H9 (cell line): ENCODE results near the gene NPFFR2. TPM values are rescaled to one million over a fixed set of nuclear protein-coding genes. Genes with fewer than 3 reads are reported as not detected.

Source experiments
- DNase-seq: peaks from one replicate; pipeline ENCODE4 v3.0.0-alpha.2; 2017
- H2AFZ ChIP-seq: one replicate; pipeline ENCODE4 v1.6.1; 2013; ENCODE audit warnings: mild to moderate bottlenecking, low read length, control low read depth, moderate library complexity
- H2AK5ac ChIP-seq: 2 replicates; pipeline ENCODE4 v1.6.1; 2013; ENCODE audit warnings: low read length, control low read depth, mixed read lengths; ENCODE audit not compliant: insufficient read length
- H2BK120ac ChIP-seq: one replicate; pipeline ENCODE4 v1.6.1; 2013; ENCODE audit warnings: low read depth, mild to moderate bottlenecking, low read length, control low read depth, inconsistent platforms; ENCODE audit not compliant: poor library complexity, severe bottlenecking
- H2BK12ac ChIP-seq: 2 replicates; pipeline ENCODE4 v1.6.1; 2013; ENCODE audit warnings: low read length, control low read depth, mixed read lengths, low read depth; ENCODE audit not compliant: insufficient read length
- H2BK15ac ChIP-seq: 2 replicates; pipeline ENCODE4 v1.6.1; 2013; ENCODE audit warnings: low read depth, low read length, control low read depth
- H2BK20ac ChIP-seq: one replicate; pipeline ENCODE4 v1.6.1; 2013; ENCODE audit warnings: low read depth, mild to moderate bottlenecking, low read length, control low read depth, inconsistent platforms; ENCODE audit not compliant: poor library complexity, severe bottlenecking
- H2BK5ac ChIP-seq: 2 replicates; pipeline ENCODE4 v1.6.1; 2013; ENCODE audit warnings: low read length, control low read depth, mixed read lengths; ENCODE audit not compliant: insufficient read length
- H3K14ac ChIP-seq: 2 replicates; pipeline ENCODE4 v1.6.1; 2013; ENCODE audit warnings: low read length, control low read depth; ENCODE audit not compliant: insufficient read depth
- H3K18ac ChIP-seq: 2 replicates; pipeline ENCODE4 v1.6.1; 2013; ENCODE audit warnings: low read depth, mild to moderate bottlenecking, mixed read lengths, low read length, control low read depth; ENCODE audit not compliant: insufficient read length
- H3K23ac ChIP-seq: 2 replicates; pipeline ENCODE4 v1.6.1; 2013; ENCODE audit warnings: low read length, control low read depth, mixed read lengths, low read depth; ENCODE audit not compliant: insufficient read length
- H3K23me2 ChIP-seq: 2 replicates; pipeline ENCODE4 v1.6.1; 2013; ENCODE audit warnings: low read depth, mild to moderate bottlenecking, mixed read lengths, low read length, control low read depth; ENCODE audit not compliant: insufficient read length, poor library complexity, severe bottlenecking
- H3K27ac ChIP-seq: 2 replicates; pipeline ENCODE4 v1.5.1; 2013; ENCODE audit warnings: low read length, control low read depth, mixed read lengths, low read depth; ENCODE audit not compliant: insufficient read length
- H3K27me3 ChIP-seq: 2 replicates; pipeline ENCODE4 v1.6.1; 2013; ENCODE audit warnings: low read length, control low read depth, inconsistent platforms; ENCODE audit not compliant: insufficient read depth
- H3K4ac ChIP-seq: 2 replicates; pipeline ENCODE4 v1.6.1; 2013; ENCODE audit warnings: low read depth, mild to moderate bottlenecking, control low read depth, inconsistent platforms, low read length, moderate library complexity
- H3K4me1 ChIP-seq: 2 replicates; pipeline ENCODE4 v1.6.1; 2013; ENCODE audit warnings: low read length, control low read depth, inconsistent platforms; ENCODE audit not compliant: insufficient read depth
- H3K4me2 ChIP-seq: 2 replicates; pipeline ENCODE4 v1.6.1; 2013; ENCODE audit warnings: low read length, control low read depth, mixed read lengths; ENCODE audit not compliant: insufficient read length, insufficient read depth
- H3K56ac ChIP-seq: 2 replicates; pipeline ENCODE4 v1.6.1; 2013; ENCODE audit warnings: low read depth, mild to moderate bottlenecking, mixed read lengths, low read length, control low read depth; ENCODE audit not compliant: insufficient read length
- H3K79me1 ChIP-seq: 2 replicates; pipeline ENCODE4 v1.6.1; 2013; ENCODE audit warnings: low read depth, mild to moderate bottlenecking, moderate library complexity, low read length, control low read depth, inconsistent platforms; ENCODE audit not compliant: insufficient read depth, poor library complexity, severe bottlenecking
- H3K79me2 ChIP-seq: 2 replicates; pipeline ENCODE4 v1.6.1; 2013; ENCODE audit warnings: low read length, control low read depth, inconsistent platforms; ENCODE audit not compliant: insufficient read depth
- H3K9ac ChIP-seq: 2 replicates; pipeline ENCODE4 v1.6.1; 2013; ENCODE audit warnings: low read length, control low read depth, mixed read lengths; ENCODE audit not compliant: insufficient read length; ENCODE audit errors: extremely low read depth
- H3K9me3 ChIP-seq: one replicate; pipeline ENCODE4 v1.6.1; 2013; ENCODE audit warnings: low read depth, low read length, inconsistent platforms; ENCODE audit not compliant: control insufficient read depth
- H3T11ph ChIP-seq: one replicate; pipeline ENCODE4 v1.6.1; 2013; ENCODE audit warnings: mild to moderate bottlenecking, low read length, control low read depth, inconsistent platforms
- H4K20me1 ChIP-seq: one replicate; pipeline ENCODE4 v1.6.1; 2013; ENCODE audit not compliant: control insufficient read depth, insufficient read length, insufficient read depth
- H4K5ac ChIP-seq: 2 replicates; pipeline ENCODE4 v1.6.1; 2013; ENCODE audit warnings: low read depth, mild to moderate bottlenecking, mixed read lengths, low read length, control low read depth; ENCODE audit not compliant: insufficient read length
- H4K8ac ChIP-seq: replicated peaks from 2 replicates; pipeline ENCODE4 v1.6.1; 2013; ENCODE audit warnings: low read length, control low read depth, mixed read lengths, low read depth; ENCODE audit not compliant: insufficient read length
- H4K91ac ChIP-seq: 2 replicates; pipeline ENCODE4 v1.6.1; 2013; ENCODE audit warnings: low read depth, mild to moderate bottlenecking, moderate library complexity, mixed read lengths, low read length, control low read depth; ENCODE audit not compliant: insufficient read length
- H3K27ac Mint-ChIP-seq, 3 experiments: 2 replicates in 2 of 3; 3 replicates in 1 of 3; pipeline ENCODE4 v1.8.0; 2020 to 2021; ENCODE audit warnings: mixed read lengths in 3 of 3, mild to moderate bottlenecking in 1 of 3, moderate library complexity in 1 of 3
- H3K27me3 Mint-ChIP-seq: 2 replicates; pipeline ENCODE4 v1.8.0; 2021; ENCODE audit warnings: low read depth, mild to moderate bottlenecking, moderate library complexity, mixed read lengths
- H3K36me3 Mint-ChIP-seq, 3 experiments: 2 replicates in 2 of 3; 3 replicates in 1 of 3; pipeline ENCODE4 v1.8.0; 2020 to 2021; ENCODE audit warnings: low read depth in 3 of 3, mixed read lengths in 3 of 3; ENCODE audit not compliant: insufficient read depth in 1 of 3
- H3K4me1 Mint-ChIP-seq, 2 experiments: 2 replicates each; pipeline ENCODE4 v1.8.0; 2020; ENCODE audit warnings: mixed read lengths in 2 of 2
- H3K4me3 Mint-ChIP-seq, 2 experiments: 2 replicates in 1 of 2; 3 replicates in 1 of 2; pipeline ENCODE4 v1.8.0; 2020 to 2021; ENCODE audit warnings: mild to moderate bottlenecking in 2 of 2, mixed read lengths in 2 of 2, moderate library complexity in 1 of 2
- H3K9me3 Mint-ChIP-seq, 2 experiments: 2 replicates in 1 of 2; 3 replicates in 1 of 2; pipeline ENCODE4 v1.8.0; 2020; ENCODE audit warnings: mild to moderate bottlenecking in 2 of 2, mixed read lengths in 2 of 2, moderate library complexity in 1 of 2
- WGBS: extraction: QIAGEN DNeasy Blood & Tissue Kit; methylation state at CpG from one replicate; pipeline ENCODE4 v1.1.7; 2013; ENCODE audit warnings: missing lambda C conversion rate, low lambda C conversion rate, mixed read lengths; ENCODE audit not compliant: insufficient read length; ENCODE audit errors: extremely low coverage; 5-methylcytosine and 5-hydroxymethylcytosine counted together
- total RNA-seq: library from RNA; stranded (reverse); gene quantifications from 2 replicates; pipeline ENCODE4 v1.2.1, GENCODE V29; 2021
- TF ChIP-seq, protein P1 (sequence below): fragments of 200-600 bp; sonication (generic); conservative IDR thresholded peaks from 3 replicates; pipeline ENCODE4 v1.8.0; 2021; ENCODE audit warnings: antibody characterized with exemption, mild to moderate bottlenecking

NPFFR2 gene
- total RNA-seq, 1 experiment from 2014 or later: 7.3 TPM

DNA sequence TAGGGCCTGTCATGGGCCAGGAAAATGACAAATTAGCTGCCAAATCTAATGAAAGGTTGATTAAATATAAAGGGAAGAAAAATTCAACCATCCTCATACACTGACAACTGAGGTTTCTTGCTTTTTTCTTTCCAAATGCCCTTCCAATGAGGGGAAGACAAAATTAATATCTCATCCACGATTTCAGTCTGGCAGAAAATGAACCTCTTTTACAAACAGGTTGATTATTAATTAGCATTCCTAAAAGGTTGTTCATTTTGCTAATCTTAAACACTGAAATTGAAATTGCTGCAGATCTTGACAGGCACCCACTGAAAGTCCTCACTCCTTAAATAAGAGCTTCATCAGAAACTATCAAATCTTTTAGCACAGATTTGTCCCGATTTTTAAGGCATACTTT lies 45.5 kb downstream of the NPFFR2 start:
- H3K79me2 ChIP-seq: no peaks in the 10 kb centered on the region
- H3K4me1 ChIP-seq: no peaks in the 10 kb centered on the region
- H4K91ac ChIP-seq: no peak overlapping the region
- Mint-ChIP-seq H3K9me3 (no peaks in the 10 kb centered on the region), H3K27me3 (no peaks in the 10 kb centered on the region), H3K36me3 (no peaks in the 10 kb centered on the region), H3K4me1 (peaks cover 0 to 2% of the 10 kb centered on the region in 2 experiments; a peak in 1 of 4 replicates), H3K27ac (no peak overlapping the region), H3K4me3 (no peak overlapping the region)
- H2BK20ac ChIP-seq: no peak overlapping the region
- no peak overlapping the region for H3K14ac ChIP-seq
- H4K5ac ChIP-seq: no peak overlapping the region
- no peak overlapping the region for H2BK120ac ChIP-seq
- no peak overlapping the region for H3K4ac ChIP-seq
- no peaks in the 10 kb centered on the region for H3K23me2 ChIP-seq
- H3K9ac ChIP-seq: no peak overlapping the region
- no peak overlapping the region for H4K8ac ChIP-seq
- no CpG with 5 or more reads among the region's 2 CpGs for WGBS
- no peak for DNase-seq
- H2BK5ac ChIP-seq: no peak overlapping the region
- TF ChIP-seq, protein P1, sequence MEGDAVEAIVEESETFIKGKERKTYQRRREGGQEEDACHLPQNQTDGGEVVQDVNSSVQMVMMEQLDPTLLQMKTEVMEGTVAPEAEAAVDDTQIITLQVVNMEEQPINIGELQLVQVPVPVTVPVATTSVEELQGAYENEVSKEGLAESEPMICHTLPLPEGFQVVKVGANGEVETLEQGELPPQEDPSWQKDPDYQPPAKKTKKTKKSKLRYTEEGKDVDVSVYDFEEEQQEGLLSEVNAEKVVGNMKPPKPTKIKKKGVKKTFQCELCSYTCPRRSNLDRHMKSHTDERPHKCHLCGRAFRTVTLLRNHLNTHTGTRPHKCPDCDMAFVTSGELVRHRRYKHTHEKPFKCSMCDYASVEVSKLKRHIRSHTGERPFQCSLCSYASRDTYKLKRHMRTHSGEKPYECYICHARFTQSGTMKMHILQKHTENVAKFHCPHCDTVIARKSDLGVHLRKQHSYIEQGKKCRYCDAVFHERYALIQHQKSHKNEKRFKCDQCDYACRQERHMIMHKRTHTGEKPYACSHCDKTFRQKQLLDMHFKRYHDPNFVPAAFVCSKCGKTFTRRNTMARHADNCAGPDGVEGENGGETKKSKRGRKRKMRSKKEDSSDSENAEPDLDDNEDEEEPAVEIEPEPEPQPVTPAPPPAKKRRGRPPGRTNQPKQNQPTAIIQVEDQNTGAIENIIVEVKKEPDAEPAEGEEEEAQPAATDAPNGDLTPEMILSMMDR: no peak
- no peak overlapping the region for H3K27ac ChIP-seq
- H2BK15ac ChIP-seq: no peak overlapping the region
- H2BK12ac ChIP-seq: no peak overlapping the region
- H3K27me3 ChIP-seq: no peaks in the 10 kb centered on the region
- no peak overlapping the region for H3K23ac ChIP-seq
- H3K56ac ChIP-seq: no peak overlapping the region
- no peaks in the 10 kb centered on the region for H3K79me1 ChIP-seq
- no peaks in the 10 kb centered on the region for H4K20me1 ChIP-seq
- no peak overlapping the region for H3K18ac ChIP-seq
- H2AK5ac ChIP-seq: no peak overlapping the region
- H3K4me2 ChIP-seq: no peak overlapping the region
- H3T11ph ChIP-seq: no peak overlapping the region
- no peaks in the 10 kb centered on the region for H3K9me3 ChIP-seq
- H2AFZ ChIP-seq: no peak overlapping the region
